ENCODE results near the gene MAST4.

MAST4 gene

DNA sequence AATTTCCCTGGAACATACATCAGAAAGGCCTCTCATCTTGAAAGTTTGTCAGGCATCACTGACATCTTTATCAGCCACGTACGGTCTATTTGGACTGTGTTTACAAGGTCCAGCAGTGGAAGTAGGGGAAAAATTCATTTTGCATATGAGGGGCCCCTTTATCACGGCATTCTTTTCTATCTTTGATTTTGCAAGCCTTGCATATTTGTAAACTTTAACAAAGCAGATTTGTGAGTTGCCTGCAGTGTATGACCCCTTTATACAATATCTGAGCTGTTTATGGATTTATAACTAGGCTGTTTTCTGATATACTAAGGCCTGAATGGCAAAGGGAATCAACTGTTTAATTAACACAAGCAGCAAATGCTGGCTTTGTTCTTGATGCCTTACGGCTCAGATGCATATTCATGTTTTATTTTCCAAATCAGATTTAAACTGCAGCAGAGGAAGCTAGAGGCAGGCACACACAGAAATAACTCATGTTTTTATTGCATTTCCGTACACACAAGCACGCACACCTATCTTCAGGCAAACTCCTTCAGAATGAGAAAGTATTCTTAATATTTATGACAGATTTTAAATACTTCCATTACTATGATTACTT lies 539.3 kb downstream of the MAST4 start:
- no peak overlapping the region for H3K27ac ChIP-seq (ENCODE audit: low read depth, low read length)
- no peaks in the 10 kb centered on the region for H3K36me3 ChIP-seq (ENCODE audit: control insufficient read depth, insufficient read depth, low read length)
- H3K4me1 ChIP-seq (ENCODE audit: control insufficient read depth, insufficient read depth, low read length): no peaks in the 10 kb centered on the region; the same call in 1 of the 2 replicates
- no peaks in the 10 kb centered on the region for H3K9me3 ChIP-seq (ENCODE audit: control insufficient read depth, insufficient read depth, low read depth, low read length)
- H3K4me3 ChIP-seq (ENCODE audit: low read depth, low read length): no peak overlapping the region
- H3K9ac ChIP-seq (ENCODE audit: low read length): no peak overlapping the region
- no peaks in the 10 kb centered on the region for H3K27me3 ChIP-seq (ENCODE audit: control insufficient read depth, insufficient read depth, low read length)

DNA sequence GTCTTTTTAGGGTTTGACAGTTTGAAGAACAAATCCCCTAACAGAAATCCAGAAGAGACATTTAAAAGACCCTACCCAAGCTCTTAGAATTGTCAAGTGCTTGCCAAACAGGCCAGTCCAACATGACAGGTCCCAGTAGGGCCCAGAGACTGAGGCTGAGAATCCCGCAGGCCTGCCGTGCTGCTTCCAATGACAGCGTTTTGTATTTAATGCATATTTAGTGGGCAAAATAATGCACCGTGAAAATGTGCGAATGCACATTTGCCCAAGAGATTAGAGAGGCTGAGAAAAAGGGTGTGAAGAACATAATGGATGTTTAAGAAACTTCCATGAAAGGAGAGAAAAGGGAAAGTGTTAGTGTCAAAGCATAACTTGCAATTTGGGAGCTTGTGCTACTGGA lies 542.8 kb downstream of the MAST4 start:
- Histone ChIP-seq H3K9ac (ENCODE audit: low read length) (no peak overlapping the region), H3K27me3 (ENCODE audit: control insufficient read depth, insufficient read depth, low read length) (no peaks in the 10 kb centered on the region), H3K36me3 (ENCODE audit: control insufficient read depth, insufficient read depth, low read length) (no peaks in the 10 kb centered on the region; the same call in 1 of the 2 replicates), H3K9me3 (ENCODE audit: control insufficient read depth, insufficient read depth, low read depth, low read length) (no peaks in the 10 kb centered on the region), H3K4me3 (ENCODE audit: low read depth, low read length) (no peak overlapping the region), H3K27ac (ENCODE audit: low read depth, low read length) (no peak overlapping the region), H3K4me1 (ENCODE audit: control insufficient read depth, insufficient read depth, low read length) (no peaks in the 10 kb centered on the region; the same call in 1 of the 2 replicates)

DNA sequence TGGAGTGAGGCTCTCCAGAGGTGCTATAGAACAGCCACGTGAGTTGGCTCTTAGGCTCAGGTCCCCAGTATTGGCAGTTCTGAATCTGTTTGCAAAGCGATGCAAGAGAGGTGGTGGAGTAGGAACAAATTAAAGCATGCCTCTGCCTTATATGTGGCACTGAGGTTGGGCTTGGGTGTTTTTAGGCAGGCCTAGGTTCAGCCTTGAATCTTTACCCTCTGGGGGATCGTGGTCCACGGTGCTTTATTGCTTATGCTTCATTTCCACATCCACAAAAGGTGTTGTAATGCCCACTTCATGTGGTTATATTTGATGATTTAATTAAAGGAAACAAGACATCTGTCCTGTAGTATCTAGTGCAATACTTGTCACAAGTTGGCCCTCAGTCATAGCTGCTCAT lies 544.2 kb downstream of the MAST4 start:
- peaks cover 9% of the 10 kb centered on the region; the same call in 1 of the 2 replicates for H3K36me3 ChIP-seq (ENCODE audit: control insufficient read depth, insufficient read depth, low read length)
- no peak overlapping the region for H3K4me3 ChIP-seq (ENCODE audit: low read depth, low read length)
- H3K27me3 ChIP-seq (ENCODE audit: control insufficient read depth, insufficient read depth, low read length): no peaks in the 10 kb centered on the region
- no peak overlapping the region for H3K27ac ChIP-seq (ENCODE audit: low read depth, low read length)
- no peaks in the 10 kb centered on the region for H3K9me3 ChIP-seq (ENCODE audit: control insufficient read depth, insufficient read depth, low read depth, low read length)
- no peaks in the 10 kb centered on the region; the same call in 1 of the 2 replicates for H3K4me1 ChIP-seq (ENCODE audit: control insufficient read depth, insufficient read depth, low read length)
- no peak overlapping the region for H3K9ac ChIP-seq (ENCODE audit: low read length)

DNA sequence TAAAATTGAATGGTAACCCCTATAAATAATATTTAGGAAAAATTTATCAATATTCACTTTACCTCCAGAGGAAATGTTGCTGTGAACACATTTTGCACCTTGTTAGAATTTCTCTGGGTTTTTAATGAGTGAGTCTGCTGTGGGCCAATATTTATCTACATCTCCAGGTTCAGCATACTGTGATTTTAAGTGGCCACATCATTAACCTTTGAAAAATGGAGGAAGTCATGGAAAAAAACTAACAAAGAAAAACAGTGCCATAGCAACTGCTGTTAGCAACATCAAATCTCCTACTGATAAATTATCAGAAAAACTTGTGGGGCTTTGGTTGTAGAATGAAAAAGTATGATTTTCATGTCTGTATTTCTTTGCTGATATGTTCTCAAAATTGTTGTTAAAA lies 545.5 kb downstream of the MAST4 start:
- Histone ChIP-seq H3K9me3 (ENCODE audit: control insufficient read depth, insufficient read depth, low read depth, low read length) (no peaks in the 10 kb centered on the region), H3K9ac (ENCODE audit: low read length) (no peak overlapping the region), H3K4me3 (ENCODE audit: low read depth, low read length) (no peak overlapping the region), H3K4me1 (ENCODE audit: control insufficient read depth, insufficient read depth, low read length) (no peaks in the 10 kb centered on the region; the same call in 1 of the 2 replicates), H3K27ac (ENCODE audit: low read depth, low read length) (no peak overlapping the region), H3K36me3 (ENCODE audit: control insufficient read depth, insufficient read depth, low read length) (peaks cover 12% of the 10 kb centered on the region; the same call in 1 of the 2 replicates), H3K27me3 (ENCODE audit: control insufficient read depth, insufficient read depth, low read length) (no peaks in the 10 kb centered on the region)

DNA sequence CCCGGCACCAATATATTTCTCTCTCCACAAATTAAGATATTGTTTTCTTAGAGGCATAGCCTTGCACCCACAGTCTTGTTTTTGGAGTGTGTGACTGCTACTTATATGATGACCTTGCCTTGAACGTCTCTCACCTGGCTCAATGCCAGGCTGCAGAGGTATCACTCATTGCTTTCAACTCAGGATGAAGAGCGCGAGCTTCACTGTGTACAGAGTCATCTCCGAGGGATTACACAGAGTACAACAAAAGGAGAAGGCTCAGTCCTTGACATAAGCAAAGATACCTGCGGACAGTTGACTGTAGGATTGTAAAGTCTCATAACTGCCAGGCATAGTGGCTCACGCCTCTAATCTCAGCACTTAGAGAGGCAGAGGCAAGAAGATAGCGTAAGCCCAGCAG lies 546.6 kb downstream of the MAST4 start:
- Histone ChIP-seq H3K9ac (ENCODE audit: low read length) (no peak overlapping the region), H3K27ac (ENCODE audit: low read depth, low read length) (no peak overlapping the region), H3K27me3 (ENCODE audit: control insufficient read depth, insufficient read depth, low read length) (no peaks in the 10 kb centered on the region), H3K4me3 (ENCODE audit: low read depth, low read length) (no peak overlapping the region), H3K4me1 (ENCODE audit: control insufficient read depth, insufficient read depth, low read length) (no peaks in the 10 kb centered on the region; the same call in 1 of the 2 replicates), H3K9me3 (ENCODE audit: control insufficient read depth, insufficient read depth, low read depth, low read length) (no peaks in the 10 kb centered on the region), H3K36me3 (ENCODE audit: control insufficient read depth, insufficient read depth, low read length) (peaks cover 12% of the 10 kb centered on the region; the same call in 1 of the 2 replicates)

DNA sequence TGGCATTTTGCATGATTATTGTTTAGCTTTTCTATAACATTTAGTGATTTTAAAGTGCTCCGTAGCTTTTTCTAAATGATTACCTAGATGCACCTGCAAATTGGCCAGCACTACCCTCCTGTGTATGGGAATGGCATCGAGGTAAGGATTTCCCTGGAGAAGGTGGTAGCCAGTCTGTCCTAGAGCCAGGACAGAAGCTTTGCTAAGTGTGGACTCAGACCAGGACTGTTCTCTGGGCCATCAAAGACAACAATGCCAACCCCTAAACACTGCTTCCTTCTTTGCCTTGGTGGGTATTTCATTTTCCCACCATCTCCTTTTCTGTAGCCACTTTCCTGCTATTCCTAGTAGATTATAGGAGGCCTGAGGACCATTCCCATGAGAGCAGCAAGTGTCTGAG lies 547.4 kb downstream of the MAST4 start:
- H3K27ac ChIP-seq (ENCODE audit: low read depth, low read length): no peak overlapping the region
- no peak overlapping the region for H3K4me3 ChIP-seq (ENCODE audit: low read depth, low read length)
- H3K9me3 ChIP-seq (ENCODE audit: control insufficient read depth, insufficient read depth, low read depth, low read length): no peaks in the 10 kb centered on the region
- H3K27me3 ChIP-seq (ENCODE audit: control insufficient read depth, insufficient read depth, low read length): no peaks in the 10 kb centered on the region
- no peak overlapping the region for H3K9ac ChIP-seq (ENCODE audit: low read length)
- no peaks in the 10 kb centered on the region; the same call in 1 of the 2 replicates for H3K4me1 ChIP-seq (ENCODE audit: control insufficient read depth, insufficient read depth, low read length)
- peaks cover 12% of the 10 kb centered on the region; the same call in 1 of the 2 replicates for H3K36me3 ChIP-seq (ENCODE audit: control insufficient read depth, insufficient read depth, low read length)

DNA sequence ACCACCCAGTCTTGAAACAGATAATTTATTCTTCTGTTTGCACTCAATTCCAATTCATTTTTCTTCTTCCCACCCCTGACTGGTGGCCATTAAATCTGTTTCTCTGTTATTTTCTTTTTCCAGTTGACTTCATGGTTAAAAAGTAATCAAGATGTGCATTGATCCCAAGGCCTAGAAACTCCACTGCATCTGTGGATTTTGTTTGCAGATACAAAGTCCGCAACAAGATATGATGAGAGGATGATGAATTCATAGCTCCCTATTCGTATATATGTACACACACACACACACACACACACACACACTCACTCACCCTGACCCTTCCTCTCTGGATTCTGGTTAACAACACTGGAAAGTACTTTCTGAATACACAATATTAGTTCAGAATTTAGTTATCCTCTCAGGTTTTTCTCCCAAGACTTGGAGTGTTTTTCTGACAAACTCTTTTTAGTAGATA lies 548.0 kb downstream of the MAST4 start:
- Histone ChIP-seq H3K27me3 (ENCODE audit: control insufficient read depth, insufficient read depth, low read length) (no peaks in the 10 kb centered on the region), H3K36me3 (ENCODE audit: control insufficient read depth, insufficient read depth, low read length) (peaks cover 12% of the 10 kb centered on the region; the same call in 1 of the 2 replicates), H3K27ac (ENCODE audit: low read depth, low read length) (no peak overlapping the region), H3K4me1 (ENCODE audit: control insufficient read depth, insufficient read depth, low read length) (no peaks in the 10 kb centered on the region; the same call in 1 of the 2 replicates), H3K9me3 (ENCODE audit: control insufficient read depth, insufficient read depth, low read depth, low read length) (no peaks in the 10 kb centered on the region), H3K9ac (ENCODE audit: low read length) (no peak overlapping the region), H3K4me3 (ENCODE audit: low read depth, low read length) (no peak overlapping the region)

DNA sequence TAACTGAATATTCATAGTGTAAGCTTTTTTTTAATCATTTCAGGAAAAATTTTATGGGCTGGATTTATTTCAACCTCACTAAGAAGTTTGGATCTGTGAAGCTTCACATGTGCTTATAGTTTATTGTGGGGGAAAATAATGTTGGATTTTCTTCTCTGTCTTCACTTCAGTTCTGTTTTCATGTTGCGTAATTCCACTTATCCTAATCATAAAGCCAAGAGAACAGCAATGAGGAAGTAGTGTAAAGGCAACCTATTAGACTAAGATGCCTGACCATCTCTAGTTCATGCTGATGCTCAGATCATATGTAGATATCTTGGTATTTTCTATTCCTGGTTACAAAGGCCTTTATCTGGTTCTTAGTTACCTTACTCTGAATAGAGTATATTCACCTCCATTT lies 550.4 kb downstream of the MAST4 start:
- Histone ChIP-seq H3K4me1 (ENCODE audit: control insufficient read depth, insufficient read depth, low read length) (no peaks in the 10 kb centered on the region), H3K9me3 (ENCODE audit: control insufficient read depth, insufficient read depth, low read depth, low read length) (no peaks in the 10 kb centered on the region), H3K4me3 (ENCODE audit: low read depth, low read length) (no peak overlapping the region), H3K27me3 (ENCODE audit: control insufficient read depth, insufficient read depth, low read length) (no peaks in the 10 kb centered on the region), H3K9ac (ENCODE audit: low read length) (no peak overlapping the region), H3K36me3 (ENCODE audit: control insufficient read depth, insufficient read depth, low read length) (peaks cover 12% of the 10 kb centered on the region; the same call in 1 of the 2 replicates), H3K27ac (ENCODE audit: low read depth, low read length) (no peak overlapping the region)

DNA sequence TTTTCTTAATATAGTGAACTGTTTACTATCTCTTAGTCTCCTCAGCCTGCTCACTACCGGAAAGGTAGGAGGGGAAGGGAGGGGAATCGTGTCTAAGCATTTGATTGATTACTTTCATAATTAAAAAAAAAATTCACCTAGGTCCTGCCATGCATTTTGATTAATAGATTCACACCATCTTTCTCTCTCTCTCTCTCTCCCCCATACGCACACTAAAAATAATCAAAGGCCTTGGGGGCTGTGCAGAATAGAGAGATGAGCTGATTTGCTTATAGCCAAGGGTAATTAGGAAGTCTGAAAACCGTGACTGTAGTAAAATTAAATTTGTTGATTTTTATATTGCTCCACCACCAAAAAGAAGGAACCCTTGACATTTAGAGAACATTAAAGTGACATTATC lies 550.8 kb downstream of the MAST4 start:
- Histone ChIP-seq H3K27ac (ENCODE audit: low read depth, low read length) (no peak overlapping the region), H3K4me3 (ENCODE audit: low read depth, low read length) (no peak overlapping the region), H3K27me3 (ENCODE audit: control insufficient read depth, insufficient read depth, low read length) (no peaks in the 10 kb centered on the region), H3K9me3 (ENCODE audit: control insufficient read depth, insufficient read depth, low read depth, low read length) (no peaks in the 10 kb centered on the region), H3K9ac (ENCODE audit: low read length) (no peak overlapping the region), H3K36me3 (ENCODE audit: control insufficient read depth, insufficient read depth, low read length) (peaks cover 12% of the 10 kb centered on the region; the same call in 1 of the 2 replicates), H3K4me1 (ENCODE audit: control insufficient read depth, insufficient read depth, low read length) (no peaks in the 10 kb centered on the region)

DNA sequence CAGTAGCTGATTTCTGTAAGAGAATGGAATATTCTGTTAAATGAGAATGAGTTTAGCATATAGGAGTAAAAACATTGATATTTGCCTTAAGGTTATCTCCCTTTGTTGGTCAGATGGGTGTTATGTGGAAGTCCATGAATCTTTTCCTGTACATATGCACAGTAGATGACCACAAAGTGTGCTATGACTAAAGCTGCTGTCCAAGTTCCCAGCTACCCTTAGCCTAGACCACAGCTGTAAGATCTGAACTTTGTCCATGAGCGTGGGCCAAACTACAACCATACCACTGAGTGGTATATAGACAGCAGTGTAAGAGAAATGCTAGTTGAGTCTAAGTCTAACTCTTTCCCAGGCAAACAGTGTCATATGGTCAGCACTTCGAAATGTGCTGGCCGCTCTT lies 551.6 kb downstream of the MAST4 start:
- Histone ChIP-seq H3K9me3 (ENCODE audit: control insufficient read depth, insufficient read depth, low read depth, low read length) (no peaks in the 10 kb centered on the region), H3K4me1 (ENCODE audit: control insufficient read depth, insufficient read depth, low read length) (no peaks in the 10 kb centered on the region), H3K36me3 (ENCODE audit: control insufficient read depth, insufficient read depth, low read length) (peaks cover 12% of the 10 kb centered on the region; the same call in 1 of the 2 replicates), H3K9ac (ENCODE audit: low read length) (no peak overlapping the region), H3K4me3 (ENCODE audit: low read depth, low read length) (no peak overlapping the region), H3K27me3 (ENCODE audit: control insufficient read depth, insufficient read depth, low read length) (no peaks in the 10 kb centered on the region), H3K27ac (ENCODE audit: low read depth, low read length) (no peak overlapping the region)

DNA sequence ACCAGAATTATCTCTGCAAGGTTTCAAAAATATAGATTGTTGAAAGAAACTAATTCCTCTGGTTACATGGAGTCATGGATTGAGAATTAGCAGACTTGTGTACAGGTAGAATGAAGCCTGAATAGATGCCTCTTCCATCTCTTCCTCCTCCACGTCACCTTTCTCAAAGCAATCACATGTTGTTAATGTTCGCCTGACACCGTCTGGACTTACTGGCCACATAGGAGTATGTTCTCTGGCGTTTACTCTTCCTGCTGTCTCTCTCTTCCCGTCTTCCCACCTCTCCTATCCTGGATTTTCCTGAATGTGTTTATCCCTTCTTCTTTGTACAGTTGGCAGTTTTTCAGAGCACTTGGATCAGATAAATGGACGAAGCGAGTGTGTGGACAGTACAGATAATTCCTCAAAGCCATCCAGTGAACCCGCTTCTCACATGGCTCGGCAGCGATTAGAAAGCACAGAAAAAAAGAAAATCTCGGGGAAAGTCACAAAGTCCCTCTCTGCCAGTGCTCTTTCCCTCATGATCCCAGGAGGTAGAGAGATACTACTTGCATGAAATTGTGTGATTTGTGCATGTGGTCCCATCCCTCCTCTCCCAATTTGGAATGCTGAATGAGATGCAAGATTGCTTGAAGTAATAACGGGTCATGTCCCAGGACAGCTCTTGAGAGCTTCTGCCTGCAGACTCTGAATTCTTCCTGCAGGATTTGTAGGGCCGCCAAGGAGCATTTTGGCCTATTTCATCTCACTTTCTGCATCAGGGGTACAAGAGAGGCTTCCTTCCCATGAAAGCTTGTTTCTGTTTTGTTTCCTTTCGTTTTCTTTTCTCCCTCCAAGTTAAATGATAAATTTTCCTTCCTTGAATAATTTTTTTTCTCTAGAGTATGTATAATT lies 553.1 kb downstream of the MAST4 start:
- Histone ChIP-seq H3K36me3 (ENCODE audit: control insufficient read depth, insufficient read depth, low read length) (peaks cover 12% of the 10 kb centered on the region; the same call in 1 of the 2 replicates), H3K4me3 (ENCODE audit: low read depth, low read length) (no peak overlapping the region), H3K4me1 (ENCODE audit: control insufficient read depth, insufficient read depth, low read length) (no peaks in the 10 kb centered on the region)

More for the DNA sequence above, 553.1 kb downstream of the MAST4 start:
- Histone ChIP-seq H3K9ac (ENCODE audit: low read length) (no peak overlapping the region), H3K27ac (ENCODE audit: low read depth, low read length) (no peak overlapping the region), H3K9me3 (ENCODE audit: control insufficient read depth, insufficient read depth, low read depth, low read length) (no peaks in the 10 kb centered on the region), H3K27me3 (ENCODE audit: control insufficient read depth, insufficient read depth, low read length) (no peaks in the 10 kb centered on the region)

Measured in HUES6 (cell line).